Measurements from ENCODE around the gene RPL6. TPM values are rescaled to one million over a fixed set of nuclear protein-coding genes. Genes with fewer than 3 reads are reported as not detected.
"Not testable (repeated sequence)": the region's sequence is repeated elsewhere in the genome, so short reads cannot be mapped to it uniquely, and the experiment has no call there.

Gene RPL6
- total RNA-seq, 2 experiments from 2014 or later, result 1,833 TPM

DNA sequence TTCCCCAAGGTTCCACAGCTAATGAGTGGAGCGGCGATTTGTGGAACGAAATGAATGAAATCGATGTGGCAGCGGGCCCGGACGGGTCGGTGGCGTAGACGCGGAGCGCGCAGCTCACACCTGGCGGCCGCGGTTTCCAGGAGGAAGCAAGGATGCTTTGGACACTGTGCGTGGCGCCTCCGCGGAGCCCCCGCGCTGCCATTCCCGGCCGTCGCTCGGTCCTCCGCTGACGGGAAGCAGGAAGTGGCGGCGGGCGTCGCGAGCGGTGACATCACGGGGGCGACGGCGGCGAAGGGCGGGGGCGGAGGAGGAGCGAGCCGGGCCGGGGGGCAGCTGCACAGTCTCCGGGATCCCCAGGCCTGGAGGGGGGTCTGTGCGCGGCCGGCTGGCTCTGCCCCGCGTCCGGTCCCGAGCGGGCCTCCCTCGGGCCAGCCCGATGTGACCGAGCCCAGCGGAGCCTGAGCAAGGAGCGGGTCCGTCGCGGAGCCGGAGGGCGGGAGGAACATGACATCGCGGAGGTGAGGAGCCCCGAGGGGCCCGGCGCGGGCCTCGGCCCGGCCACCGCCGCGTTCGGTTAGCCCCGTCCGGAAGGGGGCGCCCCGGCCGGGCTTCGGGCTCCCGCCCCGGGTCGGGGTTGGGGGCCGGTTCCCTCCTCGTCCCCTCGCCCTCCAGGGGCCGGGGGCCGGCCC, 9.3 kb upstream of the RPL6 start, which contains the start of gene PTPN11:
TSS of gene PTPN11 (plus strand) at position 340 of the 689 bp plus-strand sequence. CDS start at position 505, 165 bp downstream.
- H3K4me3 Mint-ChIP-seq, result peak within 1 kb of the TSS; percentile 91
- peak; percentile 93 for DNase-seq
- ChIA-PET POLR2A (interaction anchor here (0.6 to 1.3 kb wide), 3 partner anchors 32 to 577 kb away, joined by 3 to 4 read pairs (median 4); partner anchors contain the start of gene MAPKAPK5), CTCF (no interaction called here)
- no peaks in the 10 kb centered on the region for H3K9me3 Mint-ChIP-seq
- intact Hi-C loops (cut with micrococcal nuclease), result loop anchor here (1.0 to 5.0 kb wide), 2 partner anchors 9 to 576 kb away; partner anchors contain the start of genes MAPKAPK5 and RPL6
- H3K27me3 Mint-ChIP-seq, result no peaks in the 10 kb centered on the region
- peak within 1 kb of the TSS; percentile 94 for H3K27ac Mint-ChIP-seq
- peaks cover 33% of the 10 kb centered on the region for H3K4me1 Mint-ChIP-seq (ENCODE audit: low read depth)
- peaks cover 3% of the 10 kb centered on the region for H3K36me3 Mint-ChIP-seq

DNA sequence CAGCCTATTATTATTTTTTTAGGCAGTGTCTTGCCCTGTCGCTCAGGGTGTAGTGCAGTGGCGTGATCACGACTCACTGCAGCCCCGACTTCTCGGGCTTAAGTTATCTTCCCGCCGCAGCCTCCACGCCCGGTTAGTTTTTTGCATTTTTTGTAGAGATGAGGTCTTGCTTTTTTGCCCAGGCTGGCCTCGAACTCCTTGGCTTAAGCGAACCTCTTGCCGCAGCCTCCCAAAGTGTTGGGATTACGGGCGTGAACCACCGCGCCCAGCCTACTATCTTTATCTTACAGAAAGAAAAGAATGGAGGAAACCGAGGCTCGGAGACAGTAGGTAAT, 8.8 kb upstream of the RPL6 start:
- no peak for DNase-seq
- H3K36me3 Mint-ChIP-seq, result peaks cover 3% of the 10 kb centered on the region
- intact Hi-C loops (cut with micrococcal nuclease), result loop anchor here (1.0 to 5.0 kb wide), 2 partner anchors 9 to 576 kb away; partner anchors contain the start of genes MAPKAPK5 and RPL6
- H3K27me3 Mint-ChIP-seq, result no peaks in the 10 kb centered on the region
- peaks cover 33% of the 10 kb centered on the region for H3K4me1 Mint-ChIP-seq (ENCODE audit: low read depth)
- CTCF ChIA-PET, result no interaction called here
- peak overlapping the region; percentile 94 for H3K27ac Mint-ChIP-seq
- peak overlapping the region; percentile 91 for H3K4me3 Mint-ChIP-seq
- POLR2A ChIA-PET, result interaction anchor here (1.0 to 1.3 kb wide), 2 partner anchors 31 to 577 kb away, joined by 4 read pairs; partner anchors contain the start of gene MAPKAPK5
- H3K9me3 Mint-ChIP-seq, result no peaks in the 10 kb centered on the region

DNA sequence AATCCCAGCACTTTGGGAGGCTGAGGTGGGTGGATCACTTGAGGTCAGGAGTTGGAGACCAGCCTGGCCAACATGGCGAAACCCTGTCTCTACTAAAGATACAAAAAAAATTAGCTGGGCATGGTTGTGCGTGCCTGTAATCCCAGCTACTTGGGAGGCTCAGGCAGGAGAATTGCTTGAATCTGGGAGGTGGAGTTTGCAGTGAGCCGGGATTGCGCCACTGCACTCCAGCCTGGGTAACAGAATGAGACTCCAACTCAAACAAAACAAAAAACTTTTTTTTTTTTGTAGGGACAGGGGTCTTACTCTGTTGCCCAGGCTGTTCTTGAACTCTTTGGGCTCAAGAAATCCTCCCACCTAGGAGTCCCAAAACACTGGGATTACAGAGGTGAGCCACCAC, 6.1 kb upstream of the RPL6 start:
- intact Hi-C loops (cut with micrococcal nuclease), result loop anchor here (5.0 kb wide), 1 partner anchor 573 kb away; the partner anchor contains the start of gene MAPKAPK5
- H3K36me3 Mint-ChIP-seq, CTCF ChIA-PET, H3K27me3 Mint-ChIP-seq, POLR2A ChIA-PET, H3K9me3 Mint-ChIP-seq, DNase-seq, H3K27ac Mint-ChIP-seq, H3K4me3 Mint-ChIP-seq: not testable (repeated sequence)
- H3K4me1 Mint-ChIP-seq (ENCODE audit: low read depth), result peaks cover 14% of the 10 kb centered on the region

DNA sequence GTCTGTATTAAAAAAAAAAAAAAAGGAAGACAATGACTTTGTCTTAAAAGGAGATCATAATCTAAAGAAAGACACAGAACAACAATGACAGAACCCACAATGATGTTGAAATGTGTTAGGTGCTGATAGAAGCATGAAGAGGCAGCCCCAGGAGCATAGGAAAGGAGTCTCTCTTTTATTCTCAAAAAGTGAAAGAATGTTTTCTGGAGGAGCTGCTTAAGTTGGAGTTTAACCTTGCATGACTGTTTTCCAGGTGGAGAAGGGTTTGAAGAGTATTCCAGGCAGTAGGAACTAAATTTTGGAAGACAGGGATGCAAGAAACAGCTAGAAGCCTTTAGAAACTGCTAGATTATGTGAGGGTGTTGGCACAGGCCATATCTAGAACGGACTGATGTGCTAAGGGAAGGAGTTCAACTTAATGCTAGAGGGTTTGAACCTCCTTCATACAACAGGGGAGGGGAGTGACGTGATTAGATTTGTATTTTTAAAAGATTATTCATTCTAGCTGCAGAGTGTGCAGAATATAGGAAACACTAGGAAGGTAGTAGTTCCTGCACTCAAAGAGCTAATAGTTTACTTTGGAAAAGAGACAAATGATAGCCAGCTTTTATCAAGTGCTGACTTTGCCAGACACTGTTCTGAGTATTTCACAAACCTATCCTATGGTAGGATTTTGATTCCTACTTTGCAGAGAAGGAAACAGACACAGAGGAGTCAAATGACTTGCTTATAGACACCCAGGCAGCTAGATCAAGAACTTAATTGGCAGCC, 4.6 kb upstream of the RPL6 start:
- Mint-ChIP-seq H3K27me3 (no peaks in the 10 kb centered on the region), H3K36me3 (peaks cover 6% of the 10 kb centered on the region), H3K4me3 (no peak overlapping the region), H3K4me1 (ENCODE audit: low read depth) (peaks cover 8% of the 10 kb centered on the region), H3K9me3 (no peaks in the 10 kb centered on the region), H3K27ac (no peak overlapping the region)
- ChIA-PET CTCF (interaction anchor here (0.6 to 1.0 kb wide), 3 partner anchors 11 to 27 kb away, joined by 3 to 4 read pairs (median 3); no protein-coding TSS in a partner anchor), POLR2A (interaction anchor here (0.7 kb wide), 1 partner anchor 16 kb away, joined by 3 read pairs; no protein-coding TSS in a partner anchor)
- no peak for DNase-seq
- intact Hi-C loops (cut with micrococcal nuclease), result no loop called here

DNA sequence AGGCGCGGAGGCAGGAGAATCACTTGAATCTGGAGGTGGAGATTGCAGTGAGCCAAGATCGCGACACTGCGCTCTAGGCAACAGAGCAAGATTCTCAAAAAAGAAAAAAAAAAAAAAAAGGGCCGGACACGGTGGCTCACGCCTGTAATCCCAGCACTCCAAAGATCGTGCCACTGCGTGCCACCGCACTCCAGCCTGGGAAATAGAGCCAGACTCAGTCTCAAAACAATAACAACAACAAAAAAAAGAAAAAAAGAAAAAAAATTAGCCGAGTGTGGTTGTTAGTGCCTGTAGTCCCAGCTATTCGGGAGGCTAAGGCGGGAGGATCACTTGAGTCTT, 470 bp upstream of the RPL6 start:
- Mint-ChIP-seq H3K9me3 (no peaks in the 10 kb centered on the region), H3K27ac (peak overlapping the region; percentile 100), H3K27me3 (no peaks in the 10 kb centered on the region), H3K4me3 (peak overlapping the region; percentile 100), H3K36me3 (peaks cover 47% of the 10 kb centered on the region), H3K4me1 (ENCODE audit: low read depth) (peaks cover 37% of the 10 kb centered on the region)
- ChIA-PET CTCF (interaction anchor here (0.6 kb wide), 1 partner anchor 22 kb away, joined by 3 read pairs; no protein-coding TSS in a partner anchor), POLR2A (no interaction called here)
- DNase-seq, result no peak
- intact Hi-C loops (cut with micrococcal nuclease), result loop anchor here (1.0 to 5.0 kb wide), 6 partner anchors 8 to 463 kb away; partner anchors contain the start of genes ERP29, HECTD4, PTPN11 and TMEM116

DNA sequence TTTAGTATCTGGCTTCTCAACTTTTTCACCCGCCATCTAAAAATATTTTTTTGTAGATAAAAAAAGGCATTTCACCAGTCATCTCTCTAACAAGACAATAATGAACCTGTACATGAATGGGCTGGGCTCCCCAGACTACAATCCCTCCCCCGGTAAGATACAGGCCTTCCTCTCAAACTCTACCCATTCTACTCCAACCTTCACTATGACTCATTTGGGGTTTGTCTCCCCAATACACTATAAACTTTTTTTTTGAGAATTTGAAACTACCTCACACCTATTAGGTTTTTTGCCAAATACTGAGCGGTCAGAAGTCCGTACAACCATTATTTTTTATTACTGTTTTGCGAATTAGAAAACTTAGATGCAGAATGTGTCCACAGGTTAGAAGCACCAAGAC, 784 bp downstream of the RPL6 start:
- H3K36me3 Mint-ChIP-seq, result peaks cover 53% of the 10 kb centered on the region
- intact Hi-C loops (cut with micrococcal nuclease), result loop anchor here (1.0 to 5.0 kb wide), 6 partner anchors 10 to 461 kb away; partner anchors contain the start of genes ERP29, HECTD4, PTPN11 and TMEM116
- CTCF ChIA-PET, result no interaction called here

DNA sequence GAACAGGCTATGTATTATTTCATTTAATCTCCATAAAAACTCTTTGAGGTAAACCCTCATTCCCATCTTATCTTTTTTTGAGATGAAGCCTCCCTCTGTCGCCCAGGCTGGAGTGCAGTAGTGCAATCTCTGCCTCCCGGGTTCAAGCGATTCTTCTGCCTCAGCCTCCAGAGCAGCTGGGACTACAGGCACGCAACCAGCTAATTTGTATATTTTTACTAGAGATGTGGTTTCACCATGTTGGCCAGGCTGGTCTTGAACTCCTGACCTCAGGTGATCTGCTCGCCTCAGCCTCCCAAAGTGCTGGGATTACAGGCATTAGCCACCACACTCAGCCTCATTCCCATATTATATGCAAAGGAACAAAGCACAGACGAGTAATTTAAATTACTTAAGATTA, 1.7 kb downstream of the RPL6 start:
- Mint-ChIP-seq H3K27ac (peak overlapping the region; percentile 100), H3K4me3 (peak overlapping the region; percentile 100), H3K4me1 (ENCODE audit: low read depth) (peaks cover 37% of the 10 kb centered on the region), H3K36me3 (peaks cover 55% of the 10 kb centered on the region)
- CTCF ChIA-PET, POLR2A ChIA-PET, DNase-seq, H3K27me3 Mint-ChIP-seq, H3K9me3 Mint-ChIP-seq: not testable (repeated sequence)
- intact Hi-C loops (cut with micrococcal nuclease), result loop anchor here (2.0 to 5.0 kb wide), 3 partner anchors 209 to 460 kb away; partner anchors contain the start of gene TRAFD1

More for the DNA sequence above, 784 bp downstream of the RPL6 start:
- DNase-seq, result peak; percentile 30
- Mint-ChIP-seq H3K27me3 (no peaks in the 10 kb centered on the region), H3K9me3 (no peaks in the 10 kb centered on the region), H3K4me1 (ENCODE audit: low read depth) (peaks cover 37% of the 10 kb centered on the region), H3K4me3 (peak overlapping the region; percentile 100), H3K27ac (peak overlapping the region; percentile 100)
- POLR2A ChIA-PET, result no interaction called here

DNA sequence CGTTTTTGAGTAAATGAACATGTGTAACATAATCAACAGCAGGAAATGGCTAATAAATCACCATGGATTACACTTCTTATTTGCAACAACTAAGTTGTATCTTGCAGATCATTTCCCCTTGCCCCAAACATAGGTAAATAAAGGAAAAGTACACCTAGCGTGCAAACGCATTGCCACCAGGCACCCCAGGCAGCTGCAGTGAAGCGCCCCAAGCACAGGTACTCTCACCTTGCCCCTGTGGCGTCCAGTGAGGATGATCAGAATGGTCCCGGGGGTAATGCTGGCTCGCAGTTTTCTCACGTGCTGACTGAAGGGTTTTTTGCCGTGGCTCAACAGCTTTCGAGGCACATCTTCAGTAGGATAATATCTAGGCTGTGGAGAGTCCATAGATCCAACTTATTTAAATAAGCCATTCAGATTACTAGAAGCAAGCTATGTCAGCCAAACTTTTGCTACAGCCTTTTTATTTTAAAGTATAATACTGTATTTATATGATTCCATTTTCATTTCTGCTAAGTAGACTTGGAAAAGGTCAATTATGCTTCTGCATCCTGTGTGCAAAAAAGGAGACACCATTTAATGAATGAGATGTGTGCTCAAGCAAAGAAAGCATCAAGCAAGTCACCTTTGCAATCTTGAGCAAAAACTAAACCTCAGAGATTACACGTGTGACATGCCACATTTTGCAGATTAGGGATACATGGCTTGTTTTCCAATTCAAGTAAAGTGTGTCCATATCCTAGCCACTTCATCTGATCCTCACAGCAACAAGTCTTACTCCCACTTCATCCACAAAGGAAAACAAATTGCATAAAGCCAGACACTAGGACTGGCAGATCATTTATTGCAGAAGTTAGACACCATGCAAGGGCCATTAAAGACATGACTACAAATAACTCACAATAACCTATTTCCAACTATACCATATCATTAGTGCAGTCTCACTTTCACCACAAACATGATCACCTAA, 2.6 kb downstream of the RPL6 start:
- Mint-ChIP-seq H3K4me3 (peak overlapping the region; percentile 100), H3K9me3 (no peaks in the 10 kb centered on the region), H3K27me3 (no peaks in the 10 kb centered on the region), H3K4me1 (ENCODE audit: low read depth) (peaks cover 37% of the 10 kb centered on the region), H3K27ac (peak overlapping the region; percentile 100), H3K36me3 (peaks cover 55% of the 10 kb centered on the region)
- no peak for DNase-seq
- intact Hi-C loops (cut with micrococcal nuclease), result loop anchor here (5.0 kb wide), 2 partner anchors 280 to 460 kb away; partner anchors contain the start of gene TRAFD1
- CTCF ChIA-PET, result no interaction called here
- POLR2A ChIA-PET, result no interaction called here

DNA sequence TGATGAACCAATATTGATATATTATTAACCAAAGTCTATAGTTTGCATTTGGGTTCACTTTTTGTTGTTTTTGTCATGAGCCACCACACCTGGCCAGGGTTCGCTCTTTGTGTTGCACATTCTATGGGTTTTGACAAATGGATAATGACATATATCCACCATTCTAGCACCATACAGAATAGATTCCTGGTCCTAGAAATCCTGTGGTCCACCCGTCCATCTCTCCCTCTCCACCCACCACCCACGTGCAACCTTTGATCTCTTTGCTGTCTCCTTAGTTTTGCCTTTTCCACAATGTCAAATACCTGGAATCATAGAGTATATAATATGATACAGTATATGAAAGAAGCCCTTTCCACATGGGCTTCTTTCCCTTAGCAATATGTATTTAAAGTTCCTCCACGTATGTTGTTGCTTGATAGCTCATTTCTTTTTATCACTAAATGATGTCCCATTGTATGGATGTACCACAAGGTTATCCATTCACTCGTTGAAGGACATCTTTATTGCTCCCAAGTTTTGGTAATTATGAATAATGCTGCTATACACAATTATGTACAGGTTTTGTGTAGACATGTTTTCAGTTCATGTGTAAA, 7.4 kb downstream of the RPL6 start:
- H3K4me3 Mint-ChIP-seq, result no peak overlapping the region
- peaks cover 28% of the 10 kb centered on the region for H3K36me3 Mint-ChIP-seq
- ChIA-PET CTCF (no interaction called here), POLR2A (interaction anchor here (0.8 kb wide), 1 partner anchor 42 kb away, joined by 3 read pairs; no protein-coding TSS in a partner anchor)
- no peak for DNase-seq
- peaks cover 15% of the 10 kb centered on the region for H3K4me1 Mint-ChIP-seq (ENCODE audit: low read depth)
- intact Hi-C loops (cut with micrococcal nuclease), result no loop called here
- no peaks in the 10 kb centered on the region for H3K27me3 Mint-ChIP-seq
- no peak overlapping the region for H3K27ac Mint-ChIP-seq
- H3K9me3 Mint-ChIP-seq, result no peaks in the 10 kb centered on the region

DNA sequence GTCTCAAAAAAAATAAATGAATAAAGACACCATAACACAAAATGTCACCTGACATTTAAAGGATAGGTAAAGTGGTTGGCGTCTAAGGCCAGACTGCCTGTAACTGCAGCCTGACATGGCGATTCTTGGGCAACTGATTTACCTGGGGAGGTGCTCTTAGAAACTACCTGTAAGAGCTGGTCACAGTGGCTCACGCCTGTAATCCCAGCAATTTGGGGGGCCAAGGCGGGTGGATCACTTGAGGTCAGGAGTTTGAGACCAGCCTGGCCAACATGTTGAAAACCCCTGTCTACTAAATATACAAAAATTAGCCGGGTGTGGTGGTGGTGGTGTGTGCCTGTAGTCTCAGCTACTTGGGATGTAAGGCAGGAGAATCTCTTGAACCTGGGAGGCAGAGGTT, 8.4 kb downstream of the RPL6 start:
- ChIA-PET CTCF (interaction anchor here (0.8 to 1.5 kb wide), 2 partner anchors 10 to 14 kb away, joined by 3 to 4 read pairs; no protein-coding TSS in a partner anchor), POLR2A (no interaction called here)
- Mint-ChIP-seq H3K36me3 (peaks cover 20% of the 10 kb centered on the region), H3K4me1 (ENCODE audit: low read depth) (peaks cover 7% of the 10 kb centered on the region), H3K4me3 (no peak overlapping the region), H3K9me3 (no peaks in the 10 kb centered on the region), H3K27me3 (no peaks in the 10 kb centered on the region), H3K27ac (no peak overlapping the region)
- intact Hi-C loops (cut with micrococcal nuclease), result no loop called here
- DNase-seq, result no peak

DNA sequence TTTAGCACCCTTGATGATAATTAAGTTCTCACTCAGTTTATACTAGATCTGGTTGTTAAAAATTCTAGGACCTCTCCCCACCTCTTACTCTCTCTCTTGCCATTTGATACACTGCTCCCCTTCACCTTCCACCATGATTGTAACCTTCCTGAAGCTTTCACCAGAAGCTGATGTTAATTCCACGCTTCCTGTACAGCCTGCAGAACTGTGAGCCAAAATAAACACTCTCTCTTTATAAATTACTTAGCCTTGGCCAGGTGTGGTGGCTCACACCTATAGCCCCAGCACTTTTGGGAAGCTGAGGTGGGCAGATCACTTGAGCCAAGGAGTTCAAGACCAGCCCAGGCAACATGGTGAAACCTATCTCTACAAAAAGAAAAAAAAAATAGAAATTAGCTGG, 16.1 kb downstream of the RPL6 start:
- Mint-ChIP-seq H3K36me3 (no peaks in the 10 kb centered on the region), H3K27me3 (peaks cover 5% of the 10 kb centered on the region), H3K4me1 (ENCODE audit: low read depth) (no peaks in the 10 kb centered on the region), H3K9me3 (no peaks in the 10 kb centered on the region), H3K27ac (no peak overlapping the region), H3K4me3 (no peak overlapping the region)
- intact Hi-C loops (cut with micrococcal nuclease), result no loop called here
- ChIA-PET POLR2A (no interaction called here), CTCF (no interaction called here)
- DNase-seq, result no peak

Measured in activated CD4-positive, alpha-beta memory T cell treated with anti-CD3 and anti-CD28 coated beads for 36 hours (primary cell).